NCI-H82 treated with DMSO at 0.1 percent for 48 hours (cell line): ENCODE data around the gene MAGOH.
"Not testable (repeated sequence)": the region's sequence is repeated elsewhere in the genome, so short reads cannot be mapped to it uniquely, and the experiment has no call there.

Experiments used
- DNase-seq: peaks from one replicate; lab custom pipeline; 2025; ENCODE audit not compliant: unreplicated experiment; lab: John Stamatoyannopoulos, UW

MAGOH gene

DNA sequence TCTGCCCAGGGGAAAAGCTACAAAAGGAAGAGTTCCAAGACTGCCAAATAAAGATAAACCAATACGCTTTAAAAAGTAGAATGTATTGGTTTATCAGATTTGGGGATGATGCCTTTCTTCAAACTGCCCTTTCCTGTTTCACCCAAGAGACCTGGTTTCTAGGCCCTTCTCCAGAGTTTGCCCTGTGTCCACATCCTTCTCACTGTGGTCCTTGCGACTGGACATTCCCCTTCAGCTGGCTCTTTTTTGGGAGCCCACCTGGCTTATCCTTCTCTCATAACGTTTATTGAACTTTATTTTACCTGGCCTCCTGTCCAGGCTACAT lies 17.4 kb downstream of the MAGOH start:
- no peak for DNase-seq

- DNase-seq, result peak; percentile 77
Measured at GRCh38 chr1:53220171-53220961, 18.0 kb downstream of the MAGOH start, which contains the start of gene CZIB. Gene CZIB, minus strand, starts transcription at chr1:53220634. Its CDS starts 59 bp downstream, at chr1:53220575.

DNA sequence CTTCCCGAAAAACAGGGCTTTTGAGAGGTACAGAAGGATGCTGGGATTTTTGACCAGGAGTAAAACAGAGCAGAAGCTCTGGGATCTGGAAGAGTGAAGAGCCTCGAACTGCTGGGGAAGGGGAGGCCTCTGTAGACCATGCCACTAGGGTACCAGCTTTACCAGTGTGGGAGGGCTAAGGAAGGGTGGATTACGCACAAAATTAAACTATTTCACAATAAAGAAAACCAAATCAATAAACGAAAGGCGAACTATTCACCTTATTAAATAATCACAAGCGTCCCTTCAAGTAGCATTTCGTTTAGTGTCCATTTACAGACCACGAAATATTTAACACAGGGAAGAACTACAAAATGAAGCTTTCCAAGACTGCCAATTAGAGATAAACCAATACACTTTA lies 18.6 kb downstream of the MAGOH start:
- no peak for DNase-seq

GRCh38 chr1:53218201-53218600 lies 20.1 kb downstream of the MAGOH start:
- DNase-seq, result no peak

DNA sequence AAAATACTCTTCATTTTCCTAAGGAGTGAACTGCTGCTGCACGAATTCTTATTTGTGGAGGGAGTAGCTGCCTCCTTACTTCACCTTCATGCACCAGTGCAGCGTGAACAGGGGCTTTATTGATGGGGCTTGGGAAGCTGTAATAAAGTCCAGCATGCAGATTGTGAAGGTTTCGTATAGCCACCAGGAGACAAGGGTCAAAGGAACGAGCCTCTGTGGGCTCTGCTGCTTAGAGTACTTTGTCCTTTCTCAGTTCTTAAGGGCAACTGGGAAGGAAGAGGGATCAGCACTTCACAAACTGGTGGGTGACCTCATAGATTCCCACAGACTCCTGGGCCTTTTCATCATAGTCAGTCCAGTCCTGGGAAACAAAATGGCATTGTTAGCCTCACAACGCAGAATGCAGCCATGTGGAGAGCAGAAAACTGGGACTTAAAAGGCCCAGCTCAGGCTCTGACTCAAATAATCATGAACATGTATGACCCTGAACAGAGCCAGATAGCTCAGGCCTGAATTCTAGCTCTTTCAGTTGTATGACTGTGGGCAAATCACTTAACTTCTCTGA lies 23.9 kb downstream of the MAGOH start:
- DNase-seq, result no peak

DNA sequence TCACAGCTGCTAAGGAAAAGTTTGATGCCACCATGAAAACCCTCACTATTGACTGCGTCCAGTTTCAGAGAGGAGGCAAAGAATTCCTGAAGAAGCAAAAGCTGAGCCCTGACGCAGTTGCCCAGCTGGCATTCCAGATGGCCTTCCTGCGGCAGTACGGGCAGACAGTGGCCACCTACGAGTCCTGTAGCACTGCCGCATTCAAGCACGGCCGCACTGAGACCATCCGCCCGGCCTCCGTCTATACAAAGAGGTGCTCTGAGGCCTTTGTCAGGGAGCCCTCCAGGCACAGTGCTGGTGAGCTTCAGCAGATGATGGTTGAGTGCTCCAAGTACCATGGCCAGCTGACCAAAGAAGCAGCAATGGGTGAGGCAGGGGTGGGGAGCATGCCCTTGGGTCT lies 27.4 kb downstream of the MAGOH start:
- no peak for DNase-seq

DNA sequence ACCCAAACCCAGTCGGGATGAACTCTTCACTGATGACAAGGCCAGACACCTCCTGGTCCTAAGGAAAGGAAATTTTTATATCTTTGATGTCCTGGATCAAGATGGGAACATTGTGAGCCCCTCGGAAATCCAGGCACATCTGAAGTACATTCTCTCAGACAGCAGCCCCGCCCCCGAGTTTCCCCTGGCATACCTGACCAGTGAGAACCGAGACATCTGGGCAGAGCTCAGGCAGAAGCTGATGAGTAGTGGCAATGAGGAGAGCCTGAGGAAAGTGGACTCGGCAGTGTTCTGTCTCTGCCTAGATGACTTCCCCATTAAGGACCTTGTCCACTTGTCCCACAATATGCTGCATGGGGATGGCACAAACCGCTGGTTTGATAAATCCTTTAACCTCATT lies 28.0 kb downstream of the MAGOH start:
- DNase-seq, result no peak

DNA sequence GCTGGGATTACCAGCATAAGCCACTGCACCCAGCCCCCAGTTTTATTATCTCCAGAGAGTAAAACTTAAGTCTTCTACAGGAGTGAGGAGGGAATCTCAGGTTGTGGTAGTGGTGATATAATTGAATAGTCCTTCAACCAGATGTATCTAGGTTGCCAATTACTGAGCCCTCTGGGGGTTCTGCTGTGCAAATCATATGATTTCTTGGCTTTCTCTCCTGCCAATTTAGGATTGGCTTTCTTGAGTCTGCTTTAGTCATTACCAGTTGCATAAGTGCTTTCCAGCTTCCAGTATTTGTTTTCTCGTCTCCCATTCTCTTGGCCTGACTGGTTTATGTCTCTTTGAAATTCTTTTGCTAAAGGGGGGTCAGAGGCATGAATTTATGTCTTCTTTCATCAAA lies 30.6 kb downstream of the MAGOH start:
- no peak for DNase-seq

DNA sequence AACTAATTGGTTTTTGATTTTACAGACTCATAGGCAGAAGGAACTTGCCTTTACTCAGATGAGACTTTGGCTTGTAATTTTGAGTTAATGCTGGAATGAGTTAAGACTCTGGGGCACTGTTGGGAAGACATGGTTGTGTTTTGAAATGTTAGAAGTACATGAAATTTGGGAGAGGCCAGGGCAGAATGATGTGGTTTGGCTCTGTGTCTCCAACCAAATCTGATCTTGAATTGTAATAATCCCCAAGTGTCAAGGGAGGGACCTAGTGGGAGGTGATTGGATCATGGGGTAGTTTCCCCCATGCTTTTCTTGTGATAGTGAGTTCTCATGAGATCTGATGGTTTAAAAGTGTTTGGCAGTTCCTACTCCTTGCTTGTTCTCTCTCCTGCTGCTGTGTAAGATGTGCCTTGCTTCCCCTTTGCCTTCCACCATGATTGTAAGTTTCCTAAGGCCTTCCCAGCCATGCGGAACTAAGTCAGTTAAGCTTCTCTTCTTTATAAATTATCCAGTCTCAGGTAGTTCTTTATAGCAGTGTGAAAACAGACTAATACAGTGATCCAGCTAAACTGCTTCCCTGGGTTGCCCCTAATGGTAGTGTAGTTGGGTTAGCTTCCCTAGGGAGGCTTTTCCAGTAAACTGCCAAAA lies 31.5 kb downstream of the MAGOH start:
- no peak for DNase-seq

DNA sequence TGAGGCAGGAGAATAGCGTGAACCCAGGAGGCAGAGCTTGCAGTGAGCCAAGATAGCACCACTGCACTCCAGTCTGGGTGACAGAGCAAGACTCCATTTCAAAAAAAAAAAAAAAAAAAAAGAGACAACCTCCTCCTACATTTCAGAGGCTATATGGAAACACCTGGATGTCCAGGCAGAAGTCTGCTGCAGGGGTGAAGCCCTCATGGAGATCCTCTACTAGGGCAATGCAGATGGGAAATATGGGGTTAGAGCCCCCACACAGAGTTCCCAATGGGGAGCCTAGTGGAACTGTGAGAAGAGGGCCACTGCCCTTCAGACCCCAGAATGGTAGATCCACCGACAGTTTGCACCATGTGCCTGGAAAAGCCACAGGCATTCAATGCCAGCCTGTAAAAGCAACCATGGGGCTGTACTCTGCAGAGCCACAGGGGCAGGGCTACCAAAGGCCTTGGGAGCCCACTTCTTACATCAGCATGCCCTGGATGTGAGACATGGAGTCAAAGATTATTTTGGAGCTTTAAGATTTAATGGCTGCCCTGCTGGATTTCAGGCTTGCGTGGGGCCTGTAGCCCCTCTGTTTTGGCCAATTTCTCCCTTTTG lies 32.1 kb downstream of the MAGOH start:
- not testable (repeated sequence) for DNase-seq

- DNase-seq, result not testable (repeated sequence)
Measured at GRCh38 chr1:53205496-53205895, 32.8 kb downstream of the MAGOH start.

DNA sequence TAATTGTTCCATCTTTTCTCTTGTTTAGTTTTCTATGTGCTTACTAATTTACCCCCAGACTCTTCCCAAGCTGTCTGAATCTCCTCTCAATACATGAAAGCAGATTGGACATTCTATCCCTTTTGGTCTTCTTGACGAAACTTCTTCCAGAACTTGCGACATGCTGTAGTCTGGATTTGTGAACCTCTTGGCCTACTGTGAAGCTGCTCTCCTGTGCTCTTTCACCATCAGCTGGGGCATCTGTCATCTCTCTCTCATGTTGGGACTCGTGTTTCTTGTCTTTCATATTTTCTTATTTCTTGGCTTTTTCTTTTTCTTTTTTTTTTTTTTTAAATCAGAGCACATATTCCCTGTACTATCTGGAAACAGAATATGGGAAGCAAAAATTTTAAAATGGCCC lies 34.9 kb downstream of the MAGOH start:
- no peak for DNase-seq

DNA sequence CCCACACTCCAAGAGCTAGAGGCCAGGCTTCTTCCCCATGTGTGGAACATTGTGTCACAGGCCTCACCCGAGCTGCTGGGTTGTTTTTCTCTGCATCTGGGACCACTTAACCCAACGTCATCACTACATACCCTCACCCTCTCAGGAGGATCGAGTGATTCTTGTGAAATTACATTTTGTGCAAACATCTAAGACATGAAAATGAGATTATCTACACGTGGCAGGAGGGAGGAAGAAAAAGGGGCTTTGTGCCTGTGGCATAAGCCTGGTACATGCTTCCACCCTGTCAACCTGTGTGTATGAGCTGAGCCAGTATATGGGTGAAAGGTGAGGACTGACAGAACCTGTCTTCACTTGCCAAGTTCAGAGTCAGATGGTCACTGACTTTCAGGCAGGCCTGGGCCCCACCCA lies 40.1 kb downstream of the MAGOH start:
- DNase-seq, result no peak

DNA sequence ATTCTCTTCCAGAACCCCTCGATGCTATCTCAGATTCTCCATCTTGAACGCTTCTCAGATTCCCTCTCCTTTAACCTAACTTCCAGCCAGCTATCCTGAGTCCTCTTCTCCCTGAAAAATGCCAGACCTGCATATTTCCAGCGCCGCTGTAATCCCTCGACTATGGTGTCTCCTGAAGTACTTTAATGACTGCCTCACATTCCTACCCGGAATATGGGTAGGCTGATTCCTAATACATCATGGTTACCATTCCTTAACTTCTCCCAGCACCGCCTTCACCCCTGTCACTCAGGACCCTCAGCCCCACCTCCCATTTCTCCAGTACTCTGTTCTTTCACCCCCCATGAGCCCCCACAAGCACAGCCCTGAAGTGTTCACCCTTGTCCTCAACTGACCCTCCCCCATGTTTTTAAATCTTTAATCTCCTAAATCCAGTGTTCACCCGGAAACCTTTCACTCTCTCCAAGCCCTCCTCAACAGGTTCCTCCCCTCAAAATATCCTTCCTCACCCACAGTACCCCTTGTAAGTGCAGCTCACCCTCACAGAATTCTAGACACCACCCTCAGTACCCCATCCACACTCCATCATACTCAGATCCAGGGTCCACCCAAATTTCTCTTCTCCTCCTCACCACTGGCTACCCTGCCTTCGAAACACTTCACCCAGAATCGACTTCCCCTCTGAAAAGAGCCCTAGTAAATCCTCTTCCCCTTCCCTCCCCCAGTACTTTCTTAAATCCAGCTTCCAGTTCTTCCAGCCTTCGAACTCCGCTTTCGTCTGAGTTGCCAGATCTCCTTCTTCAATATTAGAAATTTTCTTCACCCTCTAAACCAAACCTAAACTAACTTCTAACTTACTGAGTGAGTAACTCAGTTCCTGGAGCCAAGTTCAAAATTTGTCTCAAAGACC lies 40.8 kb downstream of the MAGOH start:
- peak; percentile 39 for DNase-seq

GRCh38 chr1:53196485-53197290 lies 41.6 kb downstream of the MAGOH start, which contains the start of gene CPT2:
Gene CPT2, plus strand, starts transcription at chr1:53196824. Its CDS starts 120 bp downstream, at chr1:53196944.
- peak; percentile 86 for DNase-seq

GRCh38 chr1:53196017-53196484 lies 42.3 kb downstream of the MAGOH start:
- DNase-seq, result no peak

GRCh38 chr1:53195246-53196016 lies 42.9 kb downstream of the MAGOH start:
- DNase-seq, result no peak

GRCh38 chr1:53190210-53190611 lies 48.1 kb downstream of the MAGOH start:
- no peak for DNase-seq

GRCh38 chr1:53189061-53189460 lies 49.3 kb downstream of the MAGOH start:
- no peak for DNase-seq
